SK-N-SH (cell line): ENCODE data around the gene PARP8. TPM values are rescaled to one million over a fixed set of nuclear protein-coding genes. Genes with fewer than 3 reads are reported as not detected.

Experiments
- CTCF ChIA-PET: fragments of 300-600, 350-600 bp; formaldehyde crosslinking; extraction: SDS; loops from one replicate; lab custom pipeline; 2021; lab: Yijun Ruan, JAX
- POLR2A ChIA-PET: fragments of 350-600 bp; sonication (Branson Sonifier 250); formaldehyde crosslinking; extraction: SDS; loops from one replicate; lab custom pipeline; 2020; ENCODE audit warnings: antibody characterized with exemption, inconsistent platforms; lab: Yijun Ruan, JAX
- DNase-seq: peaks from one replicate; pipeline ENCODE4 v3.0.0; 2012
- H2AFZ ChIP-seq: fragments of 200-600 bp; sonication (generic); 2 replicates; pipeline ENCODE4 v1.8.1; 2016; ENCODE audit warnings: antibody characterized with exemption, mild to moderate bottlenecking, low read depth
- H3F3A ChIP-seq: fragments of 200-600 bp; sonication (generic); replicated peaks from 2 replicates; pipeline ENCODE3; 2016; ENCODE audit warnings: antibody characterized with exemption, mild to moderate bottlenecking; ENCODE audit not compliant: insufficient read depth
- H3K27ac ChIP-seq, 2 experiments: fragments of 200-500 bp in 1 of 2; fragments of 200-600 bp in 1 of 2; sonication (Bioruptor generic) in 1 of 2; sonication (generic), shearing (Covaris generic) in 1 of 2; 2 replicates each; pipeline versions ENCODE4 v1.5.1 to v1.6.1; 2014 to 2016; ENCODE audit warnings: low read depth in 2 of 2, inconsistent platforms in 1 of 2, low read length in 1 of 2, mild to moderate bottlenecking in 1 of 2, mixed read lengths in 1 of 2
- H3K27me3 ChIP-seq: fragments of 200-600 bp; sonication (generic), shearing (Covaris generic); 2 replicates; pipeline ENCODE4 v1.6.1; 2016; ENCODE audit warnings: mixed run types; ENCODE audit not compliant: insufficient read depth
- H3K36me3 ChIP-seq, 2 experiments: fragments of 200-500 bp in 1 of 2; fragments of 200-600 bp in 1 of 2; sonication (Bioruptor generic) in 1 of 2; sonication (generic) in 1 of 2; replicated peaks in 1 of 2; 2 replicates each; pipeline versions ENCODE3 to v1.5.1; 2014 to 2016; ENCODE audit warnings: low read length in 1 of 2, mild to moderate bottlenecking in 1 of 2; ENCODE audit not compliant: insufficient read depth in 2 of 2, control insufficient read depth in 1 of 2
- H3K4me1 ChIP-seq, 2 experiments: fragments of 200-500 bp in 1 of 2; fragments of 200-600 bp in 1 of 2; sonication (Bioruptor generic) in 1 of 2; sonication (generic), shearing (Covaris generic) in 1 of 2; 2 replicates each; pipeline versions ENCODE4 v1.5.1 to v1.6.1; 2014 to 2016; ENCODE audit warnings: low read depth in 1 of 2, low read length in 1 of 2, mixed run types in 1 of 2; ENCODE audit not compliant: insufficient read depth in 2 of 2, control insufficient read depth in 1 of 2
- H3K4me2 ChIP-seq: fragments of 200-600 bp; sonication (generic), shearing (Covaris generic); 2 replicates; pipeline ENCODE4 v1.6.1; 2017; ENCODE audit warnings: mixed run types
- H3K4me3 ChIP-seq, 2 experiments: fragments of 200-500 bp in 1 of 2; fragments of 200-600 bp in 1 of 2; sonication (Bioruptor generic) in 1 of 2; sonication (generic), shearing (Covaris generic) in 1 of 2; 2 replicates each; pipeline versions ENCODE4 v1.5.1 to v1.8.1; 2014 to 2016; ENCODE audit warnings: low read depth in 2 of 2, inconsistent platforms in 1 of 2, low read length in 1 of 2, mild to moderate bottlenecking in 1 of 2, mixed read lengths in 1 of 2, moderate library complexity in 1 of 2
- H3K79me2 ChIP-seq: fragments of 200-600 bp; sonication (generic); 2 replicates; pipeline ENCODE4 v1.8.1; 2017; ENCODE audit warnings: mild to moderate bottlenecking; ENCODE audit not compliant: insufficient read depth
- H3K9ac ChIP-seq: fragments of 200-600 bp; sonication (generic); 2 replicates; pipeline ENCODE4 v1.6.1; 2017; ENCODE audit warnings: mixed run types
- H3K9me2 ChIP-seq: fragments of 200-600 bp; sonication (generic); 2 replicates; pipeline ENCODE4 v1.6.1; 2017; ENCODE audit warnings: mixed run types
- H3K9me3 ChIP-seq: fragments of 200-600 bp; sonication (generic); 2 replicates; pipeline ENCODE4 v1.6.1; 2017; ENCODE audit warnings: mixed run types, mild to moderate bottlenecking, moderate library complexity
- H4K20me1 ChIP-seq: fragments of 200-600 bp; sonication (generic); 2 replicates; pipeline ENCODE4 v1.6.1; 2017; ENCODE audit warnings: mild to moderate bottlenecking, mixed run types; ENCODE audit not compliant: insufficient read depth
- CHD2 ChIP-seq: fragments of 150-350 bp; IDR thresholded peaks from 2 replicates; pipeline ENCODE4 v1.6.1; 2018; ENCODE audit warnings: low read length; ENCODE audit not compliant: partially characterized antibody
- ELF1 ChIP-seq: IDR thresholded peaks from 2 replicates; pipeline ENCODE4 v1.4.0; 2012
- FOSL2 ChIP-seq: IDR thresholded peaks from 2 replicates; pipeline ENCODE4 v1.4.0; 2012; ENCODE audit warnings: low read depth, mild to moderate bottlenecking, moderate library complexity, borderline replicate concordance
- FOXJ3 ChIP-seq: sonication (generic); formaldehyde crosslinking; IDR thresholded peaks from 2 replicates; pipeline ENCODE4 v1.5.1; 2020; ENCODE audit warnings: mild to moderate bottlenecking, missing genetic modification reagents
- FOXM1 ChIP-seq: IDR thresholded peaks from 2 replicates; pipeline ENCODE4 v1.4.0; 2012; ENCODE audit warnings: low read depth, mild to moderate bottlenecking
- GABPA ChIP-seq: IDR thresholded peaks from 2 replicates; pipeline ENCODE4 v1.4.0; 2012; ENCODE audit warnings: low read depth, mild to moderate bottlenecking
- GATA2 ChIP-seq: sonication (generic); formaldehyde crosslinking; IDR thresholded peaks from 2 replicates; pipeline ENCODE4 v1.5.0; 2020; ENCODE audit warnings: mild to moderate bottlenecking, missing genetic modification reagents
- NRF1 ChIP-seq: IDR thresholded peaks from 2 replicates; pipeline ENCODE4 v1.6.1; 2012; ENCODE audit warnings: low read depth, mild to moderate bottlenecking, low read length
- POLR2AphosphoS5 ChIP-seq: IDR thresholded peaks from 2 replicates; pipeline ENCODE4 v1.6.1; 2012; ENCODE audit warnings: low read depth, low read length
- RCOR1 ChIP-seq: fragments of 150-350 bp; IDR thresholded peaks from 2 replicates; pipeline ENCODE4 v1.6.1; 2017; ENCODE audit warnings: antibody characterized with exemption, low read length
- RFX5 ChIP-seq: IDR thresholded peaks from 2 replicates; pipeline ENCODE4 v1.6.1; 2012; ENCODE audit warnings: mild to moderate bottlenecking, improper control_type of control experiment, low read length
- RXRA ChIP-seq: IDR thresholded peaks from 2 replicates; pipeline ENCODE4 v1.4.0; 2012; ENCODE audit warnings: low read depth, mild to moderate bottlenecking, borderline replicate concordance
- TAF1 ChIP-seq: IDR thresholded peaks from 2 replicates; pipeline ENCODE4 v1.6.1; 2012; ENCODE audit warnings: low read depth, mild to moderate bottlenecking, low read length, moderate library complexity, borderline replicate concordance
- TEAD4 ChIP-seq: IDR thresholded peaks from 2 replicates; pipeline ENCODE4 v1.4.0; 2012; ENCODE audit warnings: mild to moderate bottlenecking, borderline replicate concordance; ENCODE audit not compliant: insufficient read depth
- YY1 ChIP-seq: IDR thresholded peaks from 2 replicates; pipeline ENCODE4 v1.4.0; 2012; ENCODE audit warnings: low read depth, mild to moderate bottlenecking
- WGBS: methylation state at CpG from one replicate; pipeline ENCODE4 v1.1.6; 2017; ENCODE audit warnings: low lambda C conversion rate; 5-methylcytosine and 5-hydroxymethylcytosine counted together
- polyA plus RNA-seq, 3 experiments: library from polyadenylated mRNA; depleted of rRNA; stranded (reverse); fragments of >200 nt; gene quantifications; 2 replicates each; pipeline ENCODE4 v1.2.3, GENCODE V29; 2012
- TF ChIP-seq, protein P1 (sequence below): IDR thresholded peaks from 2 replicates; pipeline ENCODE4 v1.4.0; 2012; ENCODE audit warnings: low read depth, borderline replicate concordance
- TF ChIP-seq, protein P2 (sequence below): fragments of 200-600 bp; sonication (generic); IDR thresholded peaks from 2 replicates; pipeline ENCODE4 v1.6.1; 2017; ENCODE audit warnings: antibody characterized with exemption, mild to moderate bottlenecking, moderate library complexity
- TF ChIP-seq, protein P3 (sequence below): IDR thresholded peaks from 2 replicates; pipeline ENCODE4 v1.4.0; 2012; ENCODE audit warnings: low read depth, borderline replicate concordance
- TF ChIP-seq, protein P4 (sequence below): fragments of 150-350 bp; IDR thresholded peaks from 2 replicates; pipeline ENCODE4 v1.6.1; 2016; ENCODE audit warnings: mild to moderate bottlenecking, low read depth, low read length
- TF ChIP-seq, protein P5 (sequence below): IDR thresholded peaks from 2 replicates; pipeline ENCODE4 v1.6.1; 2012; ENCODE audit warnings: mild to moderate bottlenecking, low read depth, low read length, moderate library complexity

Gene PARP8
- polyA plus RNA-seq, 1 of the 3 experiments (the other 2 are of a cell fraction), result 6.2 TPM

DNA sequence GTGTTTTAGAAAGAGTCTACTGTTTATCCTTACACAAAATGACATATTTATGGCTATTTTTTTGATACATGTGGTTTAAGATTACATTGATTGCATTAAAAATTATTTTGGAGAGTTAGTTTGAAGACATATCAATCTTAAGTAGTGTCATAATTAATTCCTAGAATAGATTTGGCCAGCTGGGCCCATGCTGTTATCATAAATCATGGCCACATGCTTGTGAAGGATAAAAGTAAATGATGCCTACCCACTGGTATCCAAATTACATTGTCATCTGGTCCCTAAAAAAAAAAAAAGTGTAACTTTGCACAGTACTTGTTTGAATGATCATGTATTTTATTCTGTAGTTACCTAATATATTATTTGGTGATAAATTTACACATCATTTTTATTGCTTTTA lies 96.9 kb downstream of the PARP8 start:
- no peaks in the 10 kb centered on the region for H3K27me3 ChIP-seq
- ChIA-PET POLR2A (no interaction called here), CTCF (interaction anchor here (3.0 kb wide), 1 partner anchor 12 kb away, joined by 12 read pairs; no protein-coding TSS in a partner anchor)
- TF ChIP-seq CHD2, result no peak
- no peak for TF ChIP-seq FOXM1
- TF ChIP-seq, protein P1, sequence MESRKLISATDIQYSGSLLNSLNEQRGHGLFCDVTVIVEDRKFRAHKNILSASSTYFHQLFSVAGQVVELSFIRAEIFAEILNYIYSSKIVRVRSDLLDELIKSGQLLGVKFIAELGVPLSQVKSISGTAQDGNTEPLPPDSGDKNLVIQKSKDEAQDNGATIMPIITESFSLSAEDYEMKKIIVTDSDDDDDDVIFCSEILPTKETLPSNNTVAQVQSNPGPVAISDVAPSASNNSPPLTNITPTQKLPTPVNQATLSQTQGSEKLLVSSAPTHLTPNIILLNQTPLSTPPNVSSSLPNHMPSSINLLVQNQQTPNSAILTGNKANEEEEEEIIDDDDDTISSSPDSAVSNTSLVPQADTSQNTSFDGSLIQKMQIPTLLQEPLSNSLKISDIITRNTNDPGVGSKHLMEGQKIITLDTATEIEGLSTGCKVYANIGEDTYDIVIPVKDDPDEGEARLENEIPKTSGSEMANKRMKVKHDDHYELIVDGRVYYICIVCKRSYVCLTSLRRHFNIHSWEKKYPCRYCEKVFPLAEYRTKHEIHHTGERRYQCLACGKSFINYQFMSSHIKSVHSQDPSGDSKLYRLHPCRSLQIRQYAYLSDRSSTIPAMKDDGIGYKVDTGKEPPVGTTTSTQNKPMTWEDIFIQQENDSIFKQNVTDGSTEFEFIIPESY, result no peak
- no peak for TF ChIP-seq GATA2 (CRISPR knock-in tag)
- no peak for TF ChIP-seq NRF1
- TF ChIP-seq ELF1, result no peak
- TF ChIP-seq, protein P2, sequence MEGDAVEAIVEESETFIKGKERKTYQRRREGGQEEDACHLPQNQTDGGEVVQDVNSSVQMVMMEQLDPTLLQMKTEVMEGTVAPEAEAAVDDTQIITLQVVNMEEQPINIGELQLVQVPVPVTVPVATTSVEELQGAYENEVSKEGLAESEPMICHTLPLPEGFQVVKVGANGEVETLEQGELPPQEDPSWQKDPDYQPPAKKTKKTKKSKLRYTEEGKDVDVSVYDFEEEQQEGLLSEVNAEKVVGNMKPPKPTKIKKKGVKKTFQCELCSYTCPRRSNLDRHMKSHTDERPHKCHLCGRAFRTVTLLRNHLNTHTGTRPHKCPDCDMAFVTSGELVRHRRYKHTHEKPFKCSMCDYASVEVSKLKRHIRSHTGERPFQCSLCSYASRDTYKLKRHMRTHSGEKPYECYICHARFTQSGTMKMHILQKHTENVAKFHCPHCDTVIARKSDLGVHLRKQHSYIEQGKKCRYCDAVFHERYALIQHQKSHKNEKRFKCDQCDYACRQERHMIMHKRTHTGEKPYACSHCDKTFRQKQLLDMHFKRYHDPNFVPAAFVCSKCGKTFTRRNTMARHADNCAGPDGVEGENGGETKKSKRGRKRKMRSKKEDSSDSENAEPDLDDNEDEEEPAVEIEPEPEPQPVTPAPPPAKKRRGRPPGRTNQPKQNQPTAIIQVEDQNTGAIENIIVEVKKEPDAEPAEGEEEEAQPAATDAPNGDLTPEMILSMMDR, result no peak
- no peak for TF ChIP-seq POLR2AphosphoS5
- H3K4me2 ChIP-seq, result no peak overlapping the region
- no peak overlapping the region for H2AFZ ChIP-seq
- no peaks in the 10 kb centered on the region for H3K9me2 ChIP-seq
- H3K9ac ChIP-seq, result no peak overlapping the region
- no peak overlapping the region for H3K27ac ChIP-seq
- peaks cover 0 to 9% of the 10 kb centered on the region in 2 experiments; a peak in 2 of 4 replicates for H3K4me1 ChIP-seq
- H3K79me2 ChIP-seq, result no peaks in the 10 kb centered on the region
- H3K36me3 ChIP-seq, result peaks cover 2 to 12% of the 10 kb centered on the region in 2 experiments
- no peak for DNase-seq
- H3K9me3 ChIP-seq, result no peaks in the 10 kb centered on the region
- peaks cover 8% of the 10 kb centered on the region for H3F3A ChIP-seq
- no peak overlapping the region for H3K4me3 ChIP-seq
- H4K20me1 ChIP-seq, result no peaks in the 10 kb centered on the region

DNA sequence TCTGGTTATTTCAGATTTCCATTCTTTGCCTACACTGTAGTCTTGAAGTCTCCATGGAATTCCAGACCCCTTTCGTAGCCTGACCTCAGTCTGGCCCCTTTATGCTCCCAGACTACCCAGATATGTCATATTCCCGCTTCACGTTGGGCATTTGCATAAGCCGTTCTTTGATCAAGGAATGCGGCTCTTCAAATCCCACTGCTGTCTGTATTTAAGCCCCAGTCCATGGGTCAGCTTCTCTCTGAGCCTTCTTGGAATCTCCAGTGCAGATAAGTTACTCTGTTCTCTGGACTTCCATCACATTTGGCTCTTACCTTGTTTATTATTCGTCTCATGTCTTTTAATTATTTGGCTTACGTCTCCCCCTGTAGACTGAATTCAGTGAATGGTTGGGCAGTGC lies 97.4 kb downstream of the PARP8 start:
- CTCF ChIA-PET, result interaction anchor here (3.0 kb wide), 1 partner anchor 12 kb away, joined by 12 read pairs; no protein-coding TSS in a partner anchor
- TF ChIP-seq RFX5, result no peak
- TF ChIP-seq, protein P3, sequence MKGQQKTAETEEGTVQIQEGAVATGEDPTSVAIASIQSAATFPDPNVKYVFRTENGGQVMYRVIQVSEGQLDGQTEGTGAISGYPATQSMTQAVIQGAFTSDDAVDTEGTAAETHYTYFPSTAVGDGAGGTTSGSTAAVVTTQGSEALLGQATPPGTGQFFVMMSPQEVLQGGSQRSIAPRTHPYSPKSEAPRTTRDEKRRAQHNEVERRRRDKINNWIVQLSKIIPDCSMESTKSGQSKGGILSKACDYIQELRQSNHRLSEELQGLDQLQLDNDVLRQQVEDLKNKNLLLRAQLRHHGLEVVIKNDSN, result no peak
- TF ChIP-seq GABPA, result no peak
- no peak for TF ChIP-seq TEAD4
- TF ChIP-seq TAF1, result no peak
- no peak for TF ChIP-seq FOXJ3 (CRISPR knock-in tag)
- no peak for TF ChIP-seq RXRA
- TF ChIP-seq, protein P4, sequence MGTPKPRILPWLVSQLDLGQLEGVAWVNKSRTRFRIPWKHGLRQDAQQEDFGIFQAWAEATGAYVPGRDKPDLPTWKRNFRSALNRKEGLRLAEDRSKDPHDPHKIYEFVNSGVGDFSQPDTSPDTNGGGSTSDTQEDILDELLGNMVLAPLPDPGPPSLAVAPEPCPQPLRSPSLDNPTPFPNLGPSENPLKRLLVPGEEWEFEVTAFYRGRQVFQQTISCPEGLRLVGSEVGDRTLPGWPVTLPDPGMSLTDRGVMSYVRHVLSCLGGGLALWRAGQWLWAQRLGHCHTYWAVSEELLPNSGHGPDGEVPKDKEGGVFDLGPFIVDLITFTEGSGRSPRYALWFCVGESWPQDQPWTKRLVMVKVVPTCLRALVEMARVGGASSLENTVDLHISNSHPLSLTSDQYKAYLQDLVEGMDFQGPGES, result no peak
- no peak for TF ChIP-seq FOSL2
- TF ChIP-seq, protein P5, sequence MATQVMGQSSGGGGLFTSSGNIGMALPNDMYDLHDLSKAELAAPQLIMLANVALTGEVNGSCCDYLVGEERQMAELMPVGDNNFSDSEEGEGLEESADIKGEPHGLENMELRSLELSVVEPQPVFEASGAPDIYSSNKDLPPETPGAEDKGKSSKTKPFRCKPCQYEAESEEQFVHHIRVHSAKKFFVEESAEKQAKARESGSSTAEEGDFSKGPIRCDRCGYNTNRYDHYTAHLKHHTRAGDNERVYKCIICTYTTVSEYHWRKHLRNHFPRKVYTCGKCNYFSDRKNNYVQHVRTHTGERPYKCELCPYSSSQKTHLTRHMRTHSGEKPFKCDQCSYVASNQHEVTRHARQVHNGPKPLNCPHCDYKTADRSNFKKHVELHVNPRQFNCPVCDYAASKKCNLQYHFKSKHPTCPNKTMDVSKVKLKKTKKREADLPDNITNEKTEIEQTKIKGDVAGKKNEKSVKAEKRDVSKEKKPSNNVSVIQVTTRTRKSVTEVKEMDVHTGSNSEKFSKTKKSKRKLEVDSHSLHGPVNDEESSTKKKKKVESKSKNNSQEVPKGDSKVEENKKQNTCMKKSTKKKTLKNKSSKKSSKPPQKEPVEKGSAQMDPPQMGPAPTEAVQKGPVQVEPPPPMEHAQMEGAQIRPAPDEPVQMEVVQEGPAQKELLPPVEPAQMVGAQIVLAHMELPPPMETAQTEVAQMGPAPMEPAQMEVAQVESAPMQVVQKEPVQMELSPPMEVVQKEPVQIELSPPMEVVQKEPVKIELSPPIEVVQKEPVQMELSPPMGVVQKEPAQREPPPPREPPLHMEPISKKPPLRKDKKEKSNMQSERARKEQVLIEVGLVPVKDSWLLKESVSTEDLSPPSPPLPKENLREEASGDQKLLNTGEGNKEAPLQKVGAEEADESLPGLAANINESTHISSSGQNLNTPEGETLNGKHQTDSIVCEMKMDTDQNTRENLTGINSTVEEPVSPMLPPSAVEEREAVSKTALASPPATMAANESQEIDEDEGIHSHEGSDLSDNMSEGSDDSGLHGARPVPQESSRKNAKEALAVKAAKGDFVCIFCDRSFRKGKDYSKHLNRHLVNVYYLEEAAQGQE, result no peak
- TF ChIP-seq RCOR1, result no peak
- no peak for TF ChIP-seq YY1

More for the DNA sequence above, 97.4 kb downstream of the PARP8 start:
- H2AFZ ChIP-seq, result no peak overlapping the region
- no peaks in the 10 kb centered on the region for H4K20me1 ChIP-seq
- no peak overlapping the region for H3K4me3 ChIP-seq
- H3K79me2 ChIP-seq, result no peaks in the 10 kb centered on the region
- POLR2A ChIA-PET, result no interaction called here
- H3K9me3 ChIP-seq, result no peaks in the 10 kb centered on the region
- no peak overlapping the region for H3K27ac ChIP-seq
- H3K27me3 ChIP-seq, result no peaks in the 10 kb centered on the region
- H3K9ac ChIP-seq, result no peak overlapping the region
- H3K36me3 ChIP-seq, result peaks cover 2 to 12% of the 10 kb centered on the region in 2 experiments
- H3K4me2 ChIP-seq, result no peak overlapping the region
- DNase-seq, result no peak
- H3K9me2 ChIP-seq, result no peaks in the 10 kb centered on the region
- H3K4me1 ChIP-seq, result peaks cover 0 to 9% of the 10 kb centered on the region in 2 experiments; a peak in 2 of 4 replicates
- peaks cover 8% of the 10 kb centered on the region for H3F3A ChIP-seq
- 92% methylated on average over 7 of the region's 7 CpGs for WGBS
